ENCODE measurements around the gene OTOG. TPM values are rescaled to one million over a fixed set of nuclear protein-coding genes. Genes with fewer than 3 reads are reported as not detected.

The OTOG gene
- total and polyA plus RNA-seq, 2 donors (not counting 1 experiment from before 2014, with no cell fraction given), result not detected

DNA sequence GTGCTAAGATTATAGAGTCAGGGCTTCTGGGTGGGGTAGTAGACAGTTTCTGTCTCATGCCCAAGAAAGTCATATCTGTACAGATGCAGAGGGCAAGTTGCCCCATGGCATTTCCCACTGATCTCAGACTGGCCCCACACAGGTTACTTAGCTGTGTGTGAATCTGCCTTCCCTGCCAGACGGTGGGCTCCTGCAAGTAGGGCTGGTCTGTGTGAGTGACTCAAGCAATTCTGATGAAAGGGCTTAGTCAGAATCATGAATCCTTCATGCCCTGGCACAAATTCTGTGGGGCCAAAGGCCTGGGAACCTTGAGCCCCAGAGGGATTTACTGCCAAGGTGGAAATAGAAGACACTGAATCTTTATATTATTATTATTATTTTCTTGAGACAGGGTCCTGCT, 33.2 kb upstream of the OTOG start:
- Mint-ChIP-seq H3K4me3 (no peak overlapping the region), H3K27me3 (peaks cover 26% of the 10 kb centered on the region), H3K27ac (no peak overlapping the region), H3K9me3 (ENCODE audit: insufficient read depth) (no peaks in the 10 kb centered on the region), H3K4me1 (no peaks in the 10 kb centered on the region)
- Histone ChIP-seq H3K27me3 (replicated peaks in 1 of 4; ENCODE audit: control extremely low read depth in 1 of 4, control insufficient read depth in 3 of 4, insufficient read depth in 4 of 4, low read length in 3 of 4) (peaks cover 0 to 2% (median 0%) of the 10 kb centered on the region in 4 experiments), H3K79me2 (ENCODE audit: control insufficient read depth, insufficient read depth, low read length) (no peaks in the 10 kb centered on the region), H4K20me1 (ENCODE audit: control insufficient read depth, insufficient read depth, low read length, poor library complexity, severe bottlenecking) (no peaks in the 10 kb centered on the region), H3K27ac (ENCODE audit: low read length in 2 of 2) (no peak overlapping the region), H3K9me3 (ENCODE audit: control extremely low read depth in 1 of 3, control insufficient read depth in 2 of 3, insufficient read depth in 1 of 3, low read length in 2 of 3) (no peaks in the 10 kb centered on the region), H3K4me3 (ENCODE audit: control extremely low read depth in 1 of 5, extremely low read depth in 1 of 5, insufficient read depth in 1 of 5, low read depth in 2 of 5, low read length in 4 of 5) (no peak overlapping the region), H3K36me3 (replicated peaks in 1 of 2; ENCODE audit: control extremely low read depth in 1 of 2, control insufficient read depth in 1 of 2, extremely low read depth in 1 of 2, insufficient read depth in 2 of 2, low read length in 1 of 2) (no peaks in the 10 kb centered on the region), H3K4me2 (replicated peaks; ENCODE audit: low read depth, low read length, poor library complexity, severe bottlenecking) (no peak overlapping the region), H3K9ac (ENCODE audit: low read length) (no peak overlapping the region), H2AFZ (ENCODE audit: insufficient read depth, low read depth, low read length, poor library complexity, severe bottlenecking) (no peak overlapping the region), H3K4me1 (ENCODE audit: control insufficient read depth in 2 of 2, insufficient read depth in 2 of 2, low read length in 2 of 2) (no peaks in the 10 kb centered on the region)
- intact Hi-C loops (cut with micrococcal nuclease), result no loop called here
- ChIA-PET CTCF (no interaction called here), POLR2A (interaction anchor here (0.7 kb wide), 1 partner anchor 8 kb away, joined by 3 read pairs; no protein-coding TSS in a partner anchor)
- DNase-seq, result no peak
- WGBS (ENCODE audit: insufficient coverage), result 100% methylated on average over 1 of the region's 1 CpG
- TF ChIP-seq, protein P1, sequence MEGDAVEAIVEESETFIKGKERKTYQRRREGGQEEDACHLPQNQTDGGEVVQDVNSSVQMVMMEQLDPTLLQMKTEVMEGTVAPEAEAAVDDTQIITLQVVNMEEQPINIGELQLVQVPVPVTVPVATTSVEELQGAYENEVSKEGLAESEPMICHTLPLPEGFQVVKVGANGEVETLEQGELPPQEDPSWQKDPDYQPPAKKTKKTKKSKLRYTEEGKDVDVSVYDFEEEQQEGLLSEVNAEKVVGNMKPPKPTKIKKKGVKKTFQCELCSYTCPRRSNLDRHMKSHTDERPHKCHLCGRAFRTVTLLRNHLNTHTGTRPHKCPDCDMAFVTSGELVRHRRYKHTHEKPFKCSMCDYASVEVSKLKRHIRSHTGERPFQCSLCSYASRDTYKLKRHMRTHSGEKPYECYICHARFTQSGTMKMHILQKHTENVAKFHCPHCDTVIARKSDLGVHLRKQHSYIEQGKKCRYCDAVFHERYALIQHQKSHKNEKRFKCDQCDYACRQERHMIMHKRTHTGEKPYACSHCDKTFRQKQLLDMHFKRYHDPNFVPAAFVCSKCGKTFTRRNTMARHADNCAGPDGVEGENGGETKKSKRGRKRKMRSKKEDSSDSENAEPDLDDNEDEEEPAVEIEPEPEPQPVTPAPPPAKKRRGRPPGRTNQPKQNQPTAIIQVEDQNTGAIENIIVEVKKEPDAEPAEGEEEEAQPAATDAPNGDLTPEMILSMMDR (IDR thresholded peaks at IDR 0.05), result no peak
- no peak for ATAC-seq (ENCODE audit: low read depth)

DNA sequence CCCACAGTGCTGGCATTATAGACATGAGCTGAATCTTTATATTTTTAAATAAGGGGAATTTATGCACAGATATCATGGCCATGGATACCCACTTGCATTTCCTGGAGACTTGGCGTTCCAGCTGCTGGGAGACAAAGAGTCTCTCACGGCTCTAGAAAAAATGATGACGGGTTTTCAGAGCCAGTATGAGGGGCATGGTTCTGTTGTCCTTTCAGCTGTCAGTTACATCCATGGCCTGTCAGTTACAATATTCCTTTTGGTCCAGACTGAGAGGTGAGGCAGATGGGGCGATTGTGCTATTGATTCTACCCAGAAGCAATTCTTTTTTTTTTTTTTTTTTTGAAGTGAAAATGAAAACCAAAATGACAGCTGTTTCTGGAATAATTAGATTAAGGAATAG, 32.6 kb upstream of the OTOG start:
- ChIA-PET CTCF (no interaction called here), POLR2A (no interaction called here)
- Histone ChIP-seq H3K27me3 (replicated peaks in 1 of 4; ENCODE audit: control extremely low read depth in 1 of 4, control insufficient read depth in 3 of 4, insufficient read depth in 4 of 4, low read length in 3 of 4) (peaks cover 0 to 2% (median 0%) of the 10 kb centered on the region in 4 experiments), H2AFZ (ENCODE audit: insufficient read depth, low read depth, low read length, poor library complexity, severe bottlenecking) (no peak overlapping the region), H3K36me3 (replicated peaks in 1 of 2; ENCODE audit: control extremely low read depth in 1 of 2, control insufficient read depth in 1 of 2, extremely low read depth in 1 of 2, insufficient read depth in 2 of 2, low read length in 1 of 2) (no peaks in the 10 kb centered on the region), H4K20me1 (ENCODE audit: control insufficient read depth, insufficient read depth, low read length, poor library complexity, severe bottlenecking) (no peaks in the 10 kb centered on the region), H3K9me3 (ENCODE audit: control extremely low read depth in 1 of 3, control insufficient read depth in 2 of 3, insufficient read depth in 1 of 3, low read length in 2 of 3) (no peaks in the 10 kb centered on the region), H3K4me1 (ENCODE audit: control insufficient read depth in 2 of 2, insufficient read depth in 2 of 2, low read length in 2 of 2) (no peaks in the 10 kb centered on the region), H3K4me2 (replicated peaks; ENCODE audit: low read depth, low read length, poor library complexity, severe bottlenecking) (no peak overlapping the region), H3K79me2 (ENCODE audit: control insufficient read depth, insufficient read depth, low read length) (no peaks in the 10 kb centered on the region), H3K27ac (ENCODE audit: low read length in 2 of 2) (no peak overlapping the region), H3K4me3 (ENCODE audit: control extremely low read depth in 1 of 5, extremely low read depth in 1 of 5, insufficient read depth in 1 of 5, low read depth in 2 of 5, low read length in 4 of 5) (no peak overlapping the region), H3K9ac (ENCODE audit: low read length) (no peak overlapping the region)
- Mint-ChIP-seq H3K27me3 (peaks cover 22% of the 10 kb centered on the region), H3K27ac (no peak overlapping the region), H3K9me3 (ENCODE audit: insufficient read depth) (no peaks in the 10 kb centered on the region), H3K4me1 (no peaks in the 10 kb centered on the region), H3K4me3 (no peak overlapping the region)
- TF ChIP-seq, protein P1 (IDR thresholded peaks at IDR 0.05), result no peak
- TF ChIP-seq EZH2 (IDR thresholded peaks at IDR 0.05; ENCODE audit: borderline replicate concordance, insufficient read depth, low read depth, low read length, poor library complexity, severe bottlenecking), result no peak
- intact Hi-C loops (cut with micrococcal nuclease), result no loop called here
- ATAC-seq (ENCODE audit: low read depth) (no peak), DNase-seq (no peak)
- 63% methylated on average over 2 of the region's 4 CpGs for WGBS (ENCODE audit: insufficient coverage)
